K562 (cell line): Measurements from ENCODE around the gene NR1D1.

Experiments used
- CBX3 ChIP-seq, 2 experiments: IDR thresholded peaks; 1 replicate in 1 of 2; 2 replicates in 1 of 2; pipeline ENCODE4 v1.6.1; 2012; ENCODE audit warnings: inconsistent platforms in 2 of 2, low read length in 2 of 2, borderline replicate concordance in 1 of 2, control low read depth in 1 of 2
- CTCF ChIP-seq, 3 experiments: IDR thresholded peaks in 2 of 3; conservative IDR thresholded peaks in 1 of 3; 2 replicates each; pipeline ENCODE4 v1.5.1; 2011 to 2012; ENCODE audit warnings: low read length in 3 of 3, mild to moderate bottlenecking in 3 of 3, control low read depth in 2 of 3, improper control_type of control experiment in 1 of 3, inconsistent platforms in 1 of 3, low read depth in 1 of 3, mixed read lengths in 1 of 3, moderate library complexity in 1 of 3; ENCODE audit not compliant: insufficient read depth in 2 of 3
- E2F5 ChIP-seq: sonication (generic); formaldehyde crosslinking; IDR thresholded peaks from 2 replicates; pipeline ENCODE4 v1.8.0; 2022; ENCODE audit warnings: mild to moderate bottlenecking, missing genetic modification reagents
- EGR1 ChIP-seq: fragments of 450-650 bp; conservative IDR thresholded peaks from 2 replicates; pipeline ENCODE4 v1.6.1; 2017; ENCODE audit warnings: mild to moderate bottlenecking
- ETS1 ChIP-seq: conservative IDR thresholded peaks from 2 replicates; pipeline ENCODE4 v1.6.1; 2011; ENCODE audit warnings: low read depth, mild to moderate bottlenecking, low read length; ENCODE audit not compliant: control insufficient read depth
- NR4A1 ChIP-seq, 2 experiments: fragments of 250-450 bp in 1 of 2; fragments of 450-650 bp in 1 of 2; sonication (Bioruptor Pico) in 1 of 2; IDR thresholded peaks; 2 replicates each; pipeline versions ENCODE4 v1.4.0 to v1.6.1; 2016 to 2020; ENCODE audit warnings: mild to moderate bottlenecking in 2 of 2, missing compliant biosample characterization in 1 of 2, missing genetic modification characterization in 1 of 2, moderate library complexity in 1 of 2
- POLR2AphosphoS5 ChIP-seq: IDR thresholded peaks from 2 replicates; pipeline ENCODE4 v1.6.1; 2011; ENCODE audit warnings: mild to moderate bottlenecking, low read depth, low read length, moderate library complexity; ENCODE audit not compliant: control insufficient read depth, insufficient read depth

DNA sequence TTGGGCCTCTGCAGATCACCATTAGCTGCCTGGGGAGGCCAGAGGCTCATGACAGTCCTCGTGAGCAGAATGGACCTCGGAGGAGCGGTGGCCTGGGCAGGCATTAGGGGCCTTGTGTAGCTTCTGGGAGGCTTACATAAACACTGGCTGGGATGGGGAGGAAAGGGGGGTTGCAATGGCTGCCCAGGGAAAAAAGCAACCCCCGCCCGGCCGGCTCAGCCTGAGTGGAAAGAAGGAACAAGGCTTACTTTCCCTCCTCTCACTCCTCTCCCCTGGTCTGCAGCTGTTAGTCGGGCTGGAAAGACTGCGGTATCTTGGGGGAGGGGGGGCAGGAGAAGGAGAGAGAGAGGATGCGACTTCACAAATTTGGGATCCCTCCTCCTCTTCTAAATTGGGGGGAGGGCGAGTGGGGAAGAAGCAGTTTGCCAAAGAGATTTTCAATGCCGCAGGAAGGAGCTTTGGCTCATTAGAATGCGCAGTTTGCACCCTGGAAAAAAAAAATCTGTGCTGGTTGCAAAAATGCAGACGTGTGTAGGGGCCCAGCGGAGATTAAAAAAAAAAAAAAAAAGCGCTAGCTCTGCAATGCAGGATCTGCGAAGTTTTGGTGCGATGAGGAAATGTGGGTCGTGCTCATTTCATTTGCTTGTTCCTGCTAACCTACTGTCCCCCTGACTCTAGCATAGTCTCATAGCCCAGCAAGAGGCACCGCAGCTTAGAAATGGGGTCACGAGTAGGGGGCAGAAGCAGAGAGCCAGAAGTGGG is 6.6 kb upstream of the NR1D1 start:
- TF ChIP-seq E2F5: no peak
- TF ChIP-seq CTCF (IDR thresholded peaks at IDR 0.05 in 2 of 3, conservative IDR thresholded peaks at IDR 0.05 in 1 of 3; ENCODE audit: insufficient read depth in 2 of 3, low read depth in 1 of 3, low read length in 3 of 3): no peak
- TF ChIP-seq ETS1: no peak
- TF ChIP-seq POLR2AphosphoS5: no peak
- TF ChIP-seq NR4A1 (CRISPR knock-in tag; IDR thresholded peaks at IDR 0.05): no peak
- TF ChIP-seq NR4A1 (tag; IDR thresholded peaks at IDR 0.05): no peak
- no peak for TF ChIP-seq CBX3 (IDR thresholded peaks at IDR 0.05; ENCODE audit: borderline replicate concordance in 1 of 2, low read length in 2 of 2)
- TF ChIP-seq EGR1: no peak
